HepG2 (cell line): ENCODE results near the gene TAAR9. TPM values are rescaled to one million over a fixed set of nuclear protein-coding genes. Genes with fewer than 3 reads are reported as not detected.
A peak's percentile ranks its signal among the peaks of the same experiment; 100 is the strongest.

Experiments
- ARID5B ChIP-seq: IDR thresholded peaks from 2 replicates; pipeline ENCODE4 v1.4.0; 2020; ENCODE audit warnings: mild to moderate bottlenecking, missing genetic modification reagents
- CBX2 ChIP-seq, 2 experiments: fragments of 200-600 bp in 1 of 2; sonication (generic); formaldehyde crosslinking in 1 of 2; IDR thresholded peaks; 2 replicates each; pipeline versions ENCODE4 v1.7.0 to v1.8.1; 2018 to 2022; ENCODE audit warnings: low read depth in 2 of 2, low read length in 1 of 2, mild to moderate bottlenecking in 1 of 2, missing genetic modification reagents in 1 of 2
- FOXP1 ChIP-seq, 2 experiments: fragments of 450-650 bp in 1 of 2; IDR thresholded peaks; 2 replicates each; pipeline ENCODE4 v1.6.1; 2017 to 2018; ENCODE audit warnings: antibody characterized with exemption in 1 of 2
- HNRNPUL1 ChIP-seq: fragments of 200-400 bp; formaldehyde crosslinking; IDR thresholded peaks from 2 replicates; pipeline ENCODE4 v1.6.1; 2017; ENCODE audit warnings: low read depth, mild to moderate bottlenecking, low read length, moderate library complexity
- KAT8 ChIP-seq: IDR thresholded peaks from 2 replicates; pipeline ENCODE4 v1.6.1; 2016; ENCODE audit warnings: missing genetic modification reagents, missing compliant biosample characterization
- KLF13 ChIP-seq: sonication (generic); formaldehyde crosslinking; IDR thresholded peaks from 2 replicates; pipeline ENCODE4 v1.4.0; 2020; ENCODE audit warnings: mild to moderate bottlenecking, missing genetic modification reagents
- NBN ChIP-seq: fragments of 450-650 bp; conservative IDR thresholded peaks from 2 replicates; pipeline ENCODE4 v1.6.1; 2017
- RBFOX2 ChIP-seq: fragments of 200-400 bp; formaldehyde crosslinking; IDR thresholded peaks from 2 replicates; pipeline ENCODE4 v1.6.1; 2017; ENCODE audit warnings: low read depth, mild to moderate bottlenecking, low read length
- ZBTB25 ChIP-seq: IDR thresholded peaks from 2 replicates; pipeline ENCODE4 v1.6.1; 2018; ENCODE audit warnings: missing genetic modification reagents
- ZNF10 ChIP-seq: sonication (generic); formaldehyde crosslinking; IDR thresholded peaks from 2 replicates; pipeline ENCODE4 v1.4.0; 2020; ENCODE audit warnings: mild to moderate bottlenecking, low read depth, missing genetic modification reagents, borderline replicate concordance
- ZNF142 ChIP-seq: sonication (generic); formaldehyde crosslinking; IDR thresholded peaks from 2 replicates; pipeline ENCODE4 v1.4.0; 2020; ENCODE audit warnings: missing genetic modification reagents
- ZNF282 ChIP-seq: fragments of 450-650 bp; IDR thresholded peaks from 2 replicates; pipeline ENCODE4 v1.6.1; 2018; ENCODE audit not compliant: partially characterized antibody
- ZNF557 ChIP-seq: sonication (generic); formaldehyde crosslinking; IDR thresholded peaks from 2 replicates; pipeline ENCODE4 v1.4.0; 2020; ENCODE audit warnings: missing genetic modification reagents
- ZNF577 ChIP-seq: sonication (generic); formaldehyde crosslinking; IDR thresholded peaks from 2 replicates; pipeline ENCODE4 v1.4.0; 2020; ENCODE audit warnings: mild to moderate bottlenecking, low read depth, missing genetic modification reagents, borderline replicate concordance
- ZNF629 ChIP-seq: sonication (generic); formaldehyde crosslinking; conservative IDR thresholded peaks from 2 replicates; pipeline ENCODE4 v1.5.0; 2020; ENCODE audit warnings: missing genetic modification reagents
- ZNF766 ChIP-seq: sonication (generic); formaldehyde crosslinking; IDR thresholded peaks from 2 replicates; pipeline ENCODE4 v1.5.0; 2020; ENCODE audit warnings: missing genetic modification reagents, borderline replicate concordance
- ZNF788 ChIP-seq: sonication (generic); formaldehyde crosslinking; IDR thresholded peaks from 2 replicates; pipeline ENCODE4 v1.5.0; 2020; ENCODE audit warnings: mild to moderate bottlenecking, missing genetic modification reagents, borderline replicate concordance
- polyA plus RNA-seq, 8 experiments: library from polyadenylated mRNA; depleted of rRNA in 3 of 8; stranded (reverse) in 7 of 8; unstranded in 1 of 8; fragments of >200 nt; fragmentation: Illumina TruSeq in 4 of 8; extraction: Trizol in 4 of 8; gene quantifications; 2 replicates each; pipeline versions ENCODE4 v1.2.1 to v1.2.3, GENCODE V29; 2011 to 2016; ENCODE audit warnings: low read depth in 4 of 8, missing spikeins in 1 of 8, mixed read lengths in 1 of 8; ENCODE audit not compliant: insufficient read depth in 1 of 8
- total RNA-seq, 5 experiments: library from RNA; depleted of rRNA; stranded (reverse); fragments of >200 nt; fragmentation: Illumina TruSeq; extraction: Trizol; gene quantifications; 2 replicates each; pipeline ENCODE4 v1.2.3, GENCODE V29; 2016; ENCODE audit warnings: low read depth in 1 of 5

TAAR9 gene
- total and polyA plus RNA-seq, 2 of the 13 experiments (the other 11 are each of a cell fraction or from before 2014, with no cell fraction given): 0.07 TPM; not detected in 1

- TF ChIP-seq HNRNPUL1 (no peak), ZNF142 (peak; percentile 89), ZNF629 (CRISPR knock-in tag) (no peak; the same call in 1 of the 2 replicates), ZNF577 (CRISPR knock-in tag) (no peak; the same call in 1 of the 2 replicates), CBX2 (IDR thresholded peaks at IDR 0.05; ENCODE audit: low read depth, low read length) (no peak), CBX2 (CRISPR knock-in tag; IDR thresholded peaks at IDR 0.05; ENCODE audit: low read depth) (peak; percentile 88; the same call in 1 of the 2 replicates), KAT8 (CRISPR knock-in tag) (peak; percentile 79; the same call in 1 of the 2 replicates), RBFOX2 (peak; percentile 94), NBN (no peak), FOXP1 (IDR thresholded peaks at IDR 0.05) (no peak), FOXP1 (CRISPR knock-in tag; IDR thresholded peaks at IDR 0.05) (peak; percentile 27; the same call in 1 of the 2 replicates), ARID5B (CRISPR knock-in tag) (peak; percentile 69), ZNF788 (CRISPR knock-in tag) (peak; percentile 94), ZNF557 (no peak; the same call in 1 of the 2 replicates), ZNF282 (no peak), ZNF766 (CRISPR knock-in tag) (peak; percentile 95; the same call in 1 of the 2 replicates), ZBTB25 (peak; percentile 69), KLF13 (CRISPR knock-in tag) (peak; percentile 87; the same call in 1 of the 2 replicates), ZNF10 (CRISPR knock-in tag) (no peak)
Measured at GRCh38 chr6:132512638-132513632, 25.1 kb upstream of the TAAR9 start, which contains the start of gene STX7 (continued).
